NCI-H774 (cell line): ENCODE measurements around the gene SEPTIN7.
"Not testable (repeated sequence)": the region's sequence is repeated elsewhere in the genome, so short reads cannot be mapped to it uniquely, and the experiment has no call there.

ENCODE experiments used
- DNase-seq: peaks from one replicate; lab custom pipeline; 2025; lab: John Stamatoyannopoulos, UW

SEPTIN7 gene

GRCh38 chr7:35800718-35801391 is at the start of gene SEPTIN7:
Gene SEPTIN7 (plus strand): TSS chr7:35801057. CDS start chr7:35801210, 153 bp downstream.
- peak; percentile 99 for DNase-seq

- DNase-seq: no peak
Observed at GRCh38 chr7:35752742-35753141, 48.1 kb upstream of the SEPTIN7 start.

DNA sequence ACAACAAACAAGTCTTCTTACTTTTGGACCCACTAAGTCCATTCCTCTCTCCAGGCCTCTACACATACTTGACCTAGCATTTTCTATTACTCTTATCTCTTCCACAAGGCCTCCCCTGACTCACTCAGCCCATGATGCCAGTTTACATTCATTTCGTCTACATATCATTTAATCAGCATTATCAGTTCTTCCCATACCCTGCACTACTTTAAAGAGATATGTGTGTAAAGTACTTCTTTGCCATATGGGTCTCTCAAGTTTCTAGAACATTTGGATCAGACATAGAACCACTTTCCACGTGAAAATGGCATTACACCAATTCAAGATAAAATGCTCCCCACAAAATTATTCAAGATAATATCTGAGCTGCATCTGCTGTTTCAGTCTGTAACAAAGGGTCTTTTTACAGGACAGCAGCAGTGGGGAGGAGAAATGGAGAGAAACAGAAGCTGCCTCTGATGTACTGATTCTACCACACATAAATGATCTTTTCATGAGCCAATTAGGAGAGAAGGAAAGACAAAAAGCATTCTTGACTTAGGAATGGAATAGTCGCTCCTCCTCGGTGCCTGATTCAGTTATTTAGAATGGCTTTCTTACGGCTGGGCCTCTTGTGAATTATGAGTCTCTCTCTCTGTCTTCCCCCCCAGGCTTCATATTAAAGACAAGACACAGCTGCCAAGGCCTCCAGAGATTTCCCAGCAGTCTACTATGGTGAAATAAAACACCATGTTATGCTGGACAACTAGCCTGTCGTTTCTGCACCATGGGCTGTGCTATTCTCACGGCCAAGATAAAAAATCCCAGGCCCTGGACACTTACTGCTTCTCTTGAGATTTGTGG is 46.9 kb upstream of the SEPTIN7 start:
- no peak for DNase-seq

- no peak for DNase-seq
Observed at GRCh38 chr7:35754741-35755140, 46.1 kb upstream of the SEPTIN7 start.

GRCh38 chr7:35755711-35756110 is 45.1 kb upstream of the SEPTIN7 start:
- no peak for DNase-seq

- DNase-seq: not testable (repeated sequence)
Observed at GRCh38 chr7:35756453-35756852, 44.4 kb upstream of the SEPTIN7 start.

GRCh38 chr7:35757574-35757973 is 43.3 kb upstream of the SEPTIN7 start:
- no peak for DNase-seq

- DNase-seq: no peak
Observed at GRCh38 chr7:35758421-35758820, 42.4 kb upstream of the SEPTIN7 start.

DNA sequence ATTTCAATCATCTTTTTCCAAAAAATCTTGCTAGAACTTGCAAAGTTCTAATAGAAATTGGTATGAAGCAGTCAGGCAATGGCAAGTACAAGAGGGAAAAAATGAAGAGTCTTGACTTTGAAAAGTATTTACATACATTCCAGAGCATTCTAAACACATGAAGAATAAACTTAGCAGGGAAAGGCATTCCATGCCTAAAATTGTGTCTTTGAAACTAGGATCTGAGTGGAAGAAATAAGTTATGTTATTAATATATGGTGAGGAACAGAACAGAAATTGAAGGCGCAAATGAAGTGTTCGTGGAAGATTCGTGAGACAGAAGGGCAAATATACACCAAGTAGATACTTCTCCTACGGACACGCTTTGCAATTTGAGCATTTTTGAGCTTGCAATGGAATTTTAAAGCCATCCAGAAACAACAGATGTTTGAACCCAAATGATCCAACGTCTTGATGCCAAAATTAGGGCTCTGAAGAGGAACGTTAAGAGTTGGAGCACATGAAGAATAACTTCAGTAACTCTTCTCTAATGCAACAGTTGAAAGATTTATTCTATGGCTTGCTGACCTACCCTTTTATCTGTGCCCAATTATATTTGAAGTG is 40.6 kb upstream of the SEPTIN7 start:
- no peak for DNase-seq

GRCh38 chr7:35761871-35762677 is 38.8 kb upstream of the SEPTIN7 start:
- no peak for DNase-seq

GRCh38 chr7:35762781-35763180 is 38.1 kb upstream of the SEPTIN7 start:
- no peak for DNase-seq

GRCh38 chr7:35768346-35768745 is 32.5 kb upstream of the SEPTIN7 start:
- DNase-seq: no peak

- DNase-seq: no peak
Observed at GRCh38 chr7:35771776-35772175, 29.1 kb upstream of the SEPTIN7 start.

DNA sequence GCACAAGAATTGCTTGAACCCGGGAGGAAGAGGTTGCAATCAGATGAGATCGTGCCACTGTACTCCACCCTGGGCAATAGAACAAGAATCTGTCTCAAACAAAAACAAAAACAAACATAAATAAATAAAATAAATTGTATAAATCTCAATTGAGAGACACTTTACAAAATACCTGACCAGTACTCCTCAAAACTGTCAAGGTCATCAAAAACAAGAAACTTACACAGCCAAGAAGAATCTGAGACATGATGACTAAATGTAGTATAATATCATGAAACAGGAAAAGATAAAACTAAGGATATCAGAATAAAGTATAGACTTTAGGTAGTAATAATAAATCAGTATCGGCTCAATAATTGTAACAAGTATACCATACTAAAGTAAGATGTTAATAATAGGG is 26.9 kb upstream of the SEPTIN7 start:
- no peak for DNase-seq

DNA sequence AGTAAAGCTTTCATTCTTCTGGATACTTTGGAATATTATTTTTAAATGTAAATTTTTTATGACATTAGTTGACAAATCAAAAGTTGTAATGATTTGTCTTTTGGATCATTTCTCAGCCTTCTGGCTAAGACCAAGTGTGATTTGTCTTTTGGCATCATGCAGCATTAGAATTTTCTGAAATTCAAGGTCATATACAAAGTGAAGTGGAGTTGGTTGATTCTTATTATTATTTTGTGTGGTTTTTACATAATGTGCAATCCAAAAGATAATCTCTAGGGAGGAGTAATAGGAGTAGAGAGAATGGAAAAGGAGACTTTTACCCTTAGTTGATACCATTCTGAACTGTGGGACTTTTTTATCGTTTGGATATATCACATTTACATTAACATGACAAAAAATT is 24.2 kb upstream of the SEPTIN7 start:
- DNase-seq: no peak

GRCh38 chr7:35777121-35777520 is 23.7 kb upstream of the SEPTIN7 start:
- no peak for DNase-seq

DNA sequence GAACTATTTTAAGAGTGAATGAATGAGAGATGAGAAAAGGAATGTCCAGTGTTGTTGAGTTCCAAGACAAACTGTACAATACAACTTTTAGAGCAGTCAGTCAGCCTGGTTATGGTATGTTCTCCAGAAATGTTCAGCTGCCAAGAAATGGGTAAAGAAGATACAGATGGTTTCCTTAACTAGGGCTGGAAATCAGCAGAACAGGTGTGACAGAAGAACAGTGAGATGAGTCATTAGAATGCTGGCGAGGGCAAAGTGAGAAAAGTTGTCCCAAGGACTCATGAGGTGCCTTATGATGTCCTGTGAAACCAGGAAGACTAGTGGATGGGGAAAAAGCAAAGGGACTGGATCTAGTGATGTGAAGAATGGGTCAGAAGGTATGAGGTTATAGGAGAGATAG is 20.8 kb upstream of the SEPTIN7 start:
- DNase-seq: no peak

DNA sequence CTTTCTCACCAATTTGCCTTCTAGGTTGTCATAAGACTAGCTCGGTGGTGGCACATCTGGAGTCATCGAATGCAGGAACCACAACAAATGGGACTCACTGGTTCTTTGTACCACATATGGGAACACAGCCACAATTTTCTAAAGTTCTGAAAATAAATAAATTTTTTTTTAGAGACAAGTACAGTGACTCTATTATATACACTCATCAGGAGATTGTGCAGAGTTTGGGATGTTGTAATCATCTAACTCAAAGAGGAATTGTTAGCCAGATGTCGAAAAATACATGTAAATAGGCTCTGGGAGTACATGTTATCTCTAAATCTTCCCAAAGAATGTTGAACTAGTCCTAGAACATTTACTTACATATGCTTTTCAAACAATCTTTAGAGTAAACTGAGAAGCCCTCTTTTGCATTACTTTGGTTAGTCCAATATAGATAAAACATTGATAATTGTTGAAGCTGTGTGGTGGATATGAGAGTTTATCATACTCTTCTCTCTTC is 19.6 kb upstream of the SEPTIN7 start:
- DNase-seq: no peak

DNA sequence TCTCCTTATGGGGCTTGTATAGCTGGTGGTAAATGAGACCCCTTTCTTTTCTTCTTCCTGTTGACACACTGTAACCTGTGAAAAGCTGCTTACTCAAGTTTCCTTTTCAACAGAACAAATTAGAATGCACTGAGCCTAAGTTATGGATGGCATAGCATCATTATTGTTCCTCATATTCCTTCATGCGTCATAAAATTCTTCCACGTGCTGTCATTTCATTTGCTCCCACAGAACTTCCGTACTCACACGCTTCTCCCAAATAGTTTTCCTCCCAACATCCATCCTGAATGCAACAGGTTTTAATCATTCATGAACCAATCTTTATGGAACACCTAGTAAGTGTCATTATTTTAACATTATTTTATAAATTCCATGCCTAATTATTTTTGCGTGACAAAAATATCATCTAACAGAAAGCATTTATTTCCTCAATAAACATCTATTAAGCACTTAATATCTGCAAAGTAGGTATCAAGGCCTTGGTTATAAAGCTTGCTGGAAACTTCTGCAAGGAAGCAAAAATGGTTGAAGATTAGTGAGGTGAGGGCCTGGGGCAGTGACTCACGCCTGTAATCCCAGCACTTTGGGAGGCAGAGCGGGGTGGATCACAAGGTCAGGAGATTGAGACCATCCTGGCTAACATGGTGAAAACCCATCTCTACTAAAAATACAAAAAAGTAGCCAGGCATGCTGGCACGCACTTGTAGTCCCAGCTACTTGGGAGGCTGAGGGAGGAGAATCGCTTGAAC is 18.9 kb upstream of the SEPTIN7 start:
- DNase-seq: no peak

DNA sequence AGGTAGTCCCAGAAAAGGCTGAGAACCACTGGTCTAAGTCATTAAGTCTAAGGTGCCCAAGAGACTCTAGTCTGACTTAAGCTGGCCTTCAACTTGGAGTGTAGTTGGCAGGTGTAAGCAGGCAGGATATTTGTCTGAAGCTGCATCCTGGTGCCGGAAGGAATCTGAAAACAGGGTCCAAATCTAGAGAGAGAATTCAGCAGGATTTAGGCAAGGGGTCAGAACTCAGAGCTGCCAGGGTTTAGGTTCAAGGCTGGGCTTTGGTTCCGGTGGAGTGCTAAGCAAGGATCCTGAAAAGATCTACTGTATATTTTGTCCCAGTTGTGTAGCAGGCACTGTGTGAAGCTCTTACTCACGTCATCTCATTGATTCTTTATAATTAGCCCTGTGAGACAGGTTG is 16.5 kb upstream of the SEPTIN7 start:
- DNase-seq: no peak

DNA sequence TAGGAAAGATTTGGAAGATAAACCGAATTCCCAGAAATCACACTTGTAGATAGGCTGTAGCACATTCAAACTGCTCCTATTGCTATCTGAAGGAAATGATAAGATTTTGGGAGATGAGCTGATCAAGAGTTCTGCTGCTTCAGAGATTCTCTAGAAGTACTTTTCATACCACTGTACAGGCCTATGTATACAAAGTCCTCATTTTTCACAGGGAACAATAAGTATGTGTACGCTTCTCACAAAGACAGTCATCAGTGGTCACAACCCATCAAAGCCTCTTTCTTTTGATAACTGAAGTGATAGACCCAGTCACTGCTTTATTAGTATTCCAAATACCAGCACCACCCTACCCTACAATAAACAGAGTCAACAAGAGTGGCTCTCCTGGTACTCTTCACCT is 15.6 kb upstream of the SEPTIN7 start:
- no peak for DNase-seq
